ENCODE results near the gene CBLL1.

The CBLL1 gene

DNA sequence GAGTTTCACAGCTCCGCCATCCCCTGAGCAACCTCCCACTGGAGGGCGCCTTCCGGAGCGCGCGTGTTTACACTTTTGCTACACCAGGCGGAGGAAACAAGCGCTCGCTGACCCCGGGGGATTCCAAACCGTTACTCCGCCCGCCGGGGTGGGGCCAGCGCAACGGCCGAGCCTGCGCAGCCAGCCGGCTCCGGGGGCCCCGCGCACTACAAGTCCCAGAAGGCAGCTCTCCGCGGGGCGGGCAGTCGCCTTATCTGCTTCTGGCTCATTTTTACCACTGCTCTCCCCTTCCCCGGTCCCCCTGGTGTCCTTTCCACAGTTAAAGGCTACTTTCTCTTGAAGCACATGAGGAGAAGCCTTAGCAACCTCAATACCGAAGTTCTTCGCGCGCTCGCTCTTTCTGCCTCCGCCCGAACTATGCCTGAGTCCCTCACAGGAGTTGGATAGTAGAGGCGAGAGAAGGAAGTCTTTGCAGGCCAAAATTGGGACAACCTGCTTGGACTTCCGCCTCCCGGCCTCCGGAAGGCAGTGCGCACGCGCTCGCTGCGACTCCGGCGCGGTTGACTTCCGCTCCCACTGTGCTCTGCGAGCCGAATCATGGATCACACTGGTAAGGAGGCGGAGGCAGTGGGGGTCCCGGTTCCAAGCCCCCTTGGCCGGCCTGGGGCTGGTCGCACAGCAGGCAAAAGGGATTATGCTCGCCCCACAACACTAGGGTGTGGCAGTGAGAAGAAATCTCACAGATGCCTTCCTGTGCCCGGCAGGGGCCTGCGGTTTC is at the start of gene CBLL1:
Gene CBLL1 (plus strand): TSS at position 576 of the 778 bp plus-strand sequence. CDS start 22 bp downstream, at position 598.
- peak; percentile 92 for FAIRE-seq

- FAIRE-seq = no peak
Observed at GRCh38 chr7:107694386-107694785, 49.6 kb upstream of the CBLL1 start.

- FAIRE-seq = no peak
Observed at GRCh38 chr7:107696330-107696946, 47.5 kb upstream of the CBLL1 start.

- FAIRE-seq = no peak
Observed at GRCh38 chr7:107697321-107698049, 46.5 kb upstream of the CBLL1 start.

DNA sequence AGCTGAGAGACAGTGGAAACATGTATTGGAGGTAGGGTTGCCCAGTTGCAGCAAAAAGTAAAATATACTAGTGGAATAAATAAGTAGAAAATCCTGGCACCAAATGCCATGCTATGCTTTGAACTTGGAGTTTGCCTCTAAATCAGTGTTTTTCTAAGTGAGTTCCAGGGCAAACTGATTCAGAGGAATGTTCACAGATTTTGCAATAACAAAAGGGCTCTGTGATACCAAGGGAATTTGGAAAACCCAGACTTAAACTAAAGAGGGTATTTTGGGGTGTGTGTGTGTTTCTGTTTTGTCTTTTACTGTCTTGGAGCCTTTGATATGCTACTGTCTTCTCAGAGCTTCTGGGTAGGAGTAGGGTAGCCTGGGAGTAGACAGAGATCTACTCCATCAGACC is 43.4 kb upstream of the CBLL1 start:
- FAIRE-seq = no peak

DNA sequence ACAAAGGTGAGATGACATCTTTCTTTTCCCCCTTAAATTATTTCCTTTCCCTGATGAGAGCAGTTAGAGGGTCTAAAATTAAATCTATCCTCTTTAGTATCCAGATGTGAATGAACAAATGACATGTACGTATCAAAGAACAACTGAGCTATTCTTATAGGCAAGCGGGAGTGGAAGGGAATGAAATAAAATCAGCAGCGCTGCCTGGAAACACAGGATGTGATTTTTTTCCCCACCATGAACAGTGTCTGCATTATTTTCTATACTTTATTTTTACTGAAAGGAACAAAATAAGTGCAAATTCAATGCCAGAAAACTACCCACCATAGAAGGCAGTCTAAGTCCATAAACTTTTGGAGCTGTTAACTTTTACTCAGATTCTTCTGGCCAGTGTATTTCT is 42.8 kb upstream of the CBLL1 start:
- no peak for FAIRE-seq

DNA sequence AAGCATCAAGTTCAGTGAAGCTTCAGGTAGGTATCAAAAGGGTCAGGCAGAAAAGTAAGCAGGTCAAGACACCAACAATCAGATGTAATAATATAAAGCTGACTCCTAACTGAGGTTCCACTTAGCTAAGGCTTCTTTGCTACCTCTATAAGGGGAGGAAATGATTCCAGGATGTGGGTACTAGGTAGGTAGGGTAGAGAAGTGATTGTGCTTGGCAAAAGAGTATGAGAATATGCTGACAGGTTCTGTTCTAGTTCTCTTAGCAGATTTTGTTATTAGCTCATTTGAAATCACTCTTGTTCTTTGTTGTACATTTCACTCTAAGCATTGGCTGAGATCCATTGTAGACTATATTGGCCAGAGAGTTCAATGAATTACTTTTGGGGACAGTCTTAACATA is 40.7 kb upstream of the CBLL1 start:
- FAIRE-seq = no peak

DNA sequence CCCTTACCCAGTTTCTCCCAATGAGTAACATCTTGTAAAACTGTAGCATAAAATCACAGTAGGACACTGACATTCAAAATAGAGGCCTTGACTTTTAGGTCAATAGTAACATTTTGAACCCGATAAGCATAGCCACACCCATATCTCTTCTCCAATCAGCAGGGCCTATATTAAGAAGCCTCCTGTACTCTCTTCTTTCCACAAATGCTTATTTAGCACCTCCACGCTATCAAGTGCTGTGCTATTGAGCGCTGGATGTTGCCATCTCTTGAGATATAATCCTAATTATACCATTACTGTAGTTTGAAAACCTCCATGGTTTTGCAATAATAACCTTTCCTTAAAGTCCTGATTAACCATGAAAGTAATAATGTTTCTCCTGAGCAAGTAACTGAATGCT is 40.1 kb upstream of the CBLL1 start:
- no peak for FAIRE-seq

DNA sequence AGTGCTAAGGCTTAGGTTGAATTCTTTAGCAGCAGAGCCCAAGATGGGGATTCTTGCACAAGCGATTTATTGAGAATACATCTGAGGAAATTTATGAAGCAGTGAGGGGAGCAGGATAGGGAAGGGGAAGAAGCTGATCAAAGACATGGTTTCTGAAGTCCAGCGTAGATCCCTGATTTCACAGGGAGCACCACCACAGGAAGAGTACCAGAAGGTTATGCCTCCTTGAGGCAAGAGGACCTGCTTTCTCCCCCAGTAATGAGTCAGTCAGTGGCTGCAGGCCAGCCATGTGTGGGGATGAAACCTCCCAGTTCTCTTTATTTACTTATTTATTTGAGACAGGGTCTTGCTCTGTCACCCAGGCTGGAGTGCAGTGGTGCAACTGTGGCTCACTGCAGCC is 35.0 kb upstream of the CBLL1 start:
- no peak for FAIRE-seq

DNA sequence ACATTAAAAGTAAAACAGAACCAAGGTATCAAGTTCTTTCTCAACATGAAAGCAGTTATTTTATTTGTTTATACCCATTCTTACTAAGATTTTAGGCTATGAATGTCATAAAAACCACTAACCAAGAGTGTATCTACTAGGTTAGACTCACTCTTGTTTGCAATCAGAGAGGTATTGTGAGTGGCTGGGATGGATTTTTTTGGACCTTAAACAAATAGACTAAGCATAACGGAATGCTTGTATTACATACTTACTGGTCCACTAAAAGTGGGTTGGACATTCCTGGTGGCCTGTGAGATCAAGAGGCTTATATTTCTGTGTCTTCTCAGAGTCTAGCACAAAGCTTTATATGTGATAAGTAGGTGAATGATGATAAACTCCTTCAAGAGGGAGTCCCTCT is 32.6 kb upstream of the CBLL1 start:
- no peak for FAIRE-seq

DNA sequence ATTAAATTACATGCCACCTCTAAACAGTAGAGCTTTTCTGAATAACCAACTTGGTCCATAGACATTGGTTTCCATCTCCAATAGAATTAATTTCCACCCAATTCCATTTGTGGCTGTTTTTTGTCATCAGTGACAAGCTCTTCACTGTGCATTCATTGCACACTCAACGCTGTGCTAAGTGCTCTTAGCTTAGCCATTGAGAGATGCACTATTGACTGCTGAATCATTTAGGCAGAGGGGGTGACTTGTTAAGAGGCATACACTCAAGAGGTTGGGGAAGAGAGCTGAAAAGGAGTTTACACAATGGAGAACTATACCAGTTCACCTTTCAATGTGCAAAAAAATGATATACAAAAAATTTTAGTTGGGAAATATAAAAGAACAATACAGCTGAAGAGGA is 31.9 kb upstream of the CBLL1 start:
- no peak for FAIRE-seq

GRCh38 chr7:107712896-107713295 is 31.0 kb upstream of the CBLL1 start:
- FAIRE-seq = no peak

GRCh38 chr7:107715531-107715930 is 28.4 kb upstream of the CBLL1 start:
- no peak for FAIRE-seq

GRCh38 chr7:107718456-107719193 is 25.3 kb upstream of the CBLL1 start:
- no peak for FAIRE-seq

DNA sequence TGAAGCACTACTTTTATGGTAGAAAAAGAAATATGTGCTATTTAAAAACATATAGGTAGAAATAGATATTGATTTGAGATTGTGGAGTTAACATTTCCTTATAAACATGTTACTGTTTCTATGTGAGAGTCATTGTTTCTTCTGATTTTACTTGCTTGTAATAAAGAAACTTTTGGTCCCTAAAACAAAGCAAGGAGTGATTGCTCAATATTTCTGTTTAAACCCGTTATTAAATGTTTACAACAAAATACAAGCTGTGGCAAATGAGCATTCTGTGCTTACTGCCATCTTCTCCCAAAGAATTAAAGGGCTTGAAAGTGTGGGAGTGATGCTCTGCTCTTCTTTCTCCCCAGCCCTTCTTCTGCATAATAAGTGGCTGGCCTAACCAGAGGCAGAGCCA is 22.7 kb upstream of the CBLL1 start:
- no peak for FAIRE-seq

- FAIRE-seq = no peak
Observed at GRCh38 chr7:107723255-107723654, 20.7 kb upstream of the CBLL1 start.

DNA sequence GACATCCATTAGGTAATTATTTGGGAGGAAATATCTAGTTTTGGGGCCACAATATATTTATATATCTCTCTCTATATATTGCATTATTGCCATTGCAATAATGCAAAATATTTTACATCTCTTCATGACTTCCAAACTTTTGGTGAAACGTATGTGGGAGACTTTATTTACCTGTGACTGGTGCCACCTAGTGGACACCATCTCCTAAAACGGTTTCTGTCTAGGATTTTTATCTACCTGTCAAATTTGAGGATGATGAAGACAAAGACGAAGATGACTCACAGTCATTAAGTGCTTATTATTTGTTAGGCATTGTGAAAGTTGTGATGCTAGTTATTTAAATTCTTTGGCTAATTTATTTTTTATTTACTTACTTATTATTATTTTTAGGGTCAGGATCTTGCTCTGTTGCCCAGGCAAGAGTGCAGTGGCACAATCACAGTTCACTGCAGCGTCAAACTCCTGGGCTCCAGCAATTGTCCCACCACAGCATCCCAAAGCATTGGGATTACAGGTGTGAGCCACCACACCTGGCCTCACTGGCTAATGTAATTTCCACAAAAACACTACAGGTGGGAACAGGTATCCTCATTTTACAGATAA is 18.7 kb upstream of the CBLL1 start:
- FAIRE-seq = peak; percentile 99

GRCh38 chr7:107726356-107727130 is 17.4 kb upstream of the CBLL1 start:
- FAIRE-seq = no peak

DNA sequence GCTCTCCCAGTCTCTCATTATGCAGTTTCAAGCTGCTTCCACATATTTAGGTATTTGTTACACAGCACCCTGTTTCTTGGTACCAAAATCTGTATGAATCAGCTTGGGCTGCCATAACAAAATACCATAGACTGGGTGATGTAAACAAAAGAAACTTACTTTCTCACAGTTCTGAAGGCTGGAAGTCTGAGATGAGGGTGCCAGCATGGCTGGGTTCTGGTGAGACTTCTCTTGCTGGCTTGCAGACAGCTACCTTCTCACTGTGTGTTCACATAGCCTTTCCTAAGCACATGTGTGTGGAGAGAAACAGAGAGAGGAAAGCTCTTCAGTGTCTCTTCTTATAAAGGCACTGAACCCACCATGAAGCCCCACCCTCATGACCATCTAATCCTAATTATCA is 15.7 kb upstream of the CBLL1 start:
- FAIRE-seq = no peak

DNA sequence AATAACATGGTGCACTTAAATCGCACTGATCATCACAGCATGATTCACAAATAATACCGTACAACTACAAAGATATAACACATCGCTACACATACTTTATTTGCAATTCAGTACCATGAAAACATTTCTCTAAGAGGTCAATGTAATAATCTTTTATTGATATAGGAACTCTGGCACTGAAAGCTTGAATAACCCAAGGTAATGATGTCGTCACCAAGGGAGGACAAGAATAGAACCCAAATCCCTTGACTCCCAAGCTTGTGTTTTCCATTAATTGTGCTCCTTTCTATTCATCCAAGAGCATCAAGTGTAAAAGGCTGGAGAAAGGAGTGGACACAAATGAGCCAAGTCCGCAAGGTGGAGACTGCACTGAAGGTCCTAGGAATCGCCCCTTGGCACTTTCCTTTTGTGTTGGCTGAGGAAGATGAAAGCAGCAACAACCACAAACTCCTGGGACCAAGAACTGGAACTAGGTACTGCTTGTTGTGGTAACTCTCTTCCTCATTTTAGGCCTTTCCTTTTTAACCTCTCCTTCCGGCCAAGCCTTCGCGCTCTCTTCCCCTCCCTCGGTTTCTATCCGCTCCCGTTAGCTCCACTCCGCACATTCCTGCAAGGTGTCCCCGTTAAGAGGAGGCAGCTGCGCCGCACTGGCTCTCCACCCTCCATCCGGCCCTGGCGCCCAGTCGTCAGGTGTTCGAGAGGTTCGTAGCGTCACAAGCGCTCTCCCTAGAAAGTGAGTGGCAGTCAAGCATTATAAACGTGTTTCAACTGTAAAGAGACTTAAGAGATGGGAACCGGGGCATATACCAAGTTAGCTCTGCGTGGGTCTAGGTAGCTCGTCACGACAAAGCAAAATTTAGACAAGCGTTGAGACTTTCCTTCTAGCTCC is 1.0 kb upstream of the CBLL1 start:
- FAIRE-seq = no peak

GRCh38 chr7:107744345-107744750 is 406 bp downstream of the CBLL1 start:
- FAIRE-seq = no peak
